GM23248 (cell line): Measurements from ENCODE around the gene PICALM.

Source experiments
- EZH2 ChIP-seq: fragments of 200-600 bp; sonication (generic); IDR thresholded peaks from 2 replicates; pipeline ENCODE4 v1.6.1; 2018; ENCODE audit warnings: antibody characterized with exemption, mild to moderate bottlenecking; ENCODE audit not compliant: insufficient read depth, poor library complexity, severe bottlenecking
- EZH2phosphoT487 ChIP-seq: fragments of 200-600 bp; sonication (generic); IDR thresholded peaks from 2 replicates; pipeline ENCODE4 v1.6.1; 2018; ENCODE audit warnings: antibody characterized with exemption, moderate library complexity, mild to moderate bottlenecking, low read depth; ENCODE audit not compliant: insufficient read depth

- TF ChIP-seq EZH2phosphoT487 (no peak), EZH2 (no peak)
Observed at GRCh38 chr11:85922367-85922766, 146.5 kb downstream of the PICALM start.
